Panc1 (cell line): ENCODE results near the gene PPIP5K2. TPM values are rescaled to one million over a fixed set of nuclear protein-coding genes. Genes with fewer than 3 reads are reported as not detected.

Source experiments
- ATAC-seq: fragments of 200-7000 bp; cut with Tn5 transposase; 2 replicates; pipeline ENCODE4 v1.9.1; 2020; ENCODE audit warnings: mild to moderate bottlenecking, moderate library complexity
- BruUV-seq: library from RNA; stranded (reverse); fragments of 400-500 nt; replicated peaks from 2 replicates; lab custom pipeline; 2021; lab: Mats Ljungman, UMichigan
- CTCF ChIA-PET: fragments of 300-600 bp; sonication (Branson Sonifier 250); formaldehyde crosslinking; loops from one replicate; lab custom pipeline; 2022; ENCODE audit warnings: antibody characterized with exemption; lab: Charles Lee
- POLR2A ChIA-PET: fragments of 300-600 bp; sonication (Branson Sonifier 250); formaldehyde crosslinking; loops from one replicate; lab custom pipeline; 2022; ENCODE audit warnings: antibody characterized with exemption; lab: Charles Lee
- DNase-seq: peaks from one replicate; pipeline ENCODE4 v3.0.0-alpha.2; 2010; ENCODE audit warnings: low read depth, low spot score
- H3K27ac ChIP-seq: 2 replicates; pipeline ENCODE4 v1.5.1; 2011; ENCODE audit warnings: mild to moderate bottlenecking, low read length, inconsistent platforms
- H3K27me3 ChIP-seq: fragments of 200-500 bp; sonication (Bioruptor generic); 2 replicates; pipeline ENCODE4 v1.6.0; 2014; ENCODE audit warnings: low read length, inconsistent platforms; ENCODE audit not compliant: control insufficient read depth, insufficient read depth
- H3K36me3 ChIP-seq: fragments of 200-500 bp; sonication (Bioruptor generic); 2 replicates; pipeline ENCODE4 v1.5.1; 2014; ENCODE audit warnings: inconsistent platforms, mild to moderate bottlenecking, low read length, moderate library complexity; ENCODE audit not compliant: control insufficient read depth, insufficient read depth
- H3K4me1 ChIP-seq: 2 replicates; pipeline ENCODE4 v1.5.1; 2011; ENCODE audit warnings: inconsistent platforms, mild to moderate bottlenecking, low read length, moderate library complexity; ENCODE audit not compliant: control insufficient read depth, insufficient read depth
- H3K4me3 ChIP-seq, 2 experiments: 2 replicates each; pipeline ENCODE4 v1.5.1; 2011 to 2012; ENCODE audit warnings: low read depth in 2 of 2, low read length in 2 of 2, mild to moderate bottlenecking in 2 of 2, inconsistent platforms in 1 of 2, moderate library complexity in 1 of 2
- H3K9me3 ChIP-seq: fragments of 200-500 bp; sonication (Bioruptor generic); 2 replicates; pipeline ENCODE4 v1.5.1; 2014; ENCODE audit warnings: low read depth, mild to moderate bottlenecking, inconsistent platforms, low read length, moderate library complexity; ENCODE audit not compliant: control insufficient read depth, insufficient read depth
- CTCF ChIP-seq: fragments of 450-650 bp; IDR thresholded peaks from 2 replicates; pipeline ENCODE4 v1.5.1; 2017; ENCODE audit warnings: mild to moderate bottlenecking
- POLR2AphosphoS5 ChIP-seq: IDR thresholded peaks from 2 replicates; pipeline ENCODE4 v1.6.1; 2012; ENCODE audit warnings: mild to moderate bottlenecking, low read depth, low read length, moderate library complexity
- REST ChIP-seq, 2 experiments: IDR thresholded peaks; 2 replicates each; pipeline ENCODE4 v1.6.1; 2011 to 2012; ENCODE audit warnings: low read depth in 2 of 2, control low read depth in 1 of 2, low read length in 1 of 2, mild to moderate bottlenecking in 1 of 2, moderate library complexity in 1 of 2; ENCODE audit not compliant: insufficient read depth in 1 of 2
- SIN3A ChIP-seq: IDR thresholded peaks from 2 replicates; pipeline ENCODE4 v1.6.1; 2012; ENCODE audit warnings: low read depth, mild to moderate bottlenecking, low read length, moderate library complexity, borderline replicate concordance; ENCODE audit not compliant: insufficient read depth
- TCF7L2 ChIP-seq: IDR thresholded peaks from 2 replicates; pipeline ENCODE4 v1.6.1; 2011; ENCODE audit warnings: mild to moderate bottlenecking, low read depth, low read length, inconsistent platforms
- in situ Hi-C: cut with HindIII; loops from 2 replicates; pipeline ENCODE4 v1.10.0; 2016; ENCODE audit warnings: low sequenced_read_pairs, low pct_unique_long_range_greater_than_20kb
- intact Hi-C: fragments of 100-400 bp; cut with micrococcal nuclease; formaldehyde crosslinking; loops from one replicate; pipeline ENCODE4 v1.10.0; 2022; ENCODE audit not compliant: unreplicated experiment
- total RNA-seq: library from RNA; stranded (reverse); gene quantifications from one replicate; pipeline ENCODE4 v1.2.1, GENCODE V29; 2021; ENCODE audit not compliant: unreplicated experiment

The PPIP5K2 gene
- total RNA-seq, 1 experiment from 2014 or later: 56.8 TPM

GRCh38 chr5:103234239-103234975 lies 114.3 kb downstream of the PPIP5K2 start:
- ChIA-PET POLR2A (no interaction called here), CTCF (no interaction called here)
- in situ Hi-C loops: no loop called here
- intact Hi-C loops: no loop called here
- no peak overlapping the region for H3K27ac ChIP-seq
- H3K9me3 ChIP-seq: peaks cover 5% of the 10 kb centered on the region; the same call in 1 of the 2 replicates
- H3K36me3 ChIP-seq: no peaks in the 10 kb centered on the region
- H3K4me3 ChIP-seq: no peak overlapping the region
- ATAC-seq: no peak
- H3K4me1 ChIP-seq: no peaks in the 10 kb centered on the region
- H3K27me3 ChIP-seq: no peaks in the 10 kb centered on the region
- no peak for TF ChIP-seq CTCF
- TF ChIP-seq TCF7L2: no peak
- no peak for TF ChIP-seq POLR2AphosphoS5
- no peak for TF ChIP-seq REST (IDR thresholded peaks at IDR 0.05; ENCODE audit: insufficient read depth in 1 of 2, low read depth in 2 of 2, low read length in 1 of 2)
- no peak for TF ChIP-seq SIN3A
- BruUV-seq: no TSS peak
- no peak for DNase-seq

GRCh38 chr5:103235891-103236290 lies 115.8 kb downstream of the PPIP5K2 start:
- CTCF ChIA-PET: no interaction called here

More at GRCh38 chr5:103235891-103236290, 115.8 kb downstream of the PPIP5K2 start:
- no peak for ATAC-seq
- no peaks in the 10 kb centered on the region for H3K4me1 ChIP-seq
- POLR2A ChIA-PET: no interaction called here
- no peak for DNase-seq
- H3K4me3 ChIP-seq: no peak overlapping the region
- no peaks in the 10 kb centered on the region for H3K27me3 ChIP-seq
- in situ Hi-C loops (no loop called here), intact Hi-C loops (no loop called here)
- H3K9me3 ChIP-seq: peaks cover 11% of the 10 kb centered on the region; the same call in 1 of the 2 replicates
- no peak overlapping the region for H3K27ac ChIP-seq
- no TSS peak for BruUV-seq
- no peaks in the 10 kb centered on the region for H3K36me3 ChIP-seq
- TF ChIP-seq SIN3A (no peak), TCF7L2 (no peak), CTCF (no peak), REST (IDR thresholded peaks at IDR 0.05; ENCODE audit: insufficient read depth in 1 of 2, low read depth in 2 of 2, low read length in 1 of 2) (no peak), POLR2AphosphoS5 (no peak)
